ENCODE results near the gene DDX3X.

DNA sequence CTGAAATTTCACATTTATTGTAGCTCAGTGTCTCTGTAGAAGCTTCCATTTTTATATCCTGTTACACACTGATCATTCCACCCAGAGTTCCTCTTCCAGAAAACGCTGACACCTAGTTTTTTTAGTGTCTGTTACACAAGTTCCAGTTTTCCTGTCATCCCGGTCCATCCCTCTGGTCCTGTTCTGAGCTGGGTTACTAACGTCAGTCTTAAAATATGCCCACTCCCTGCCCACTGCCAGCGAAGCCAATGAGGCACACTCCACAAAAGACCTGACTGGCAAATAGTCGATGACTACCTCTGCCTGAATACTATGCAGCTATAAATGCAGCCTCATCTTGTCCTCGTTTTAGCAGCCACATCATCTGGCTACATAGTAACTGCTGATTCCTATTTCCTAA, 30.9 kb upstream of the DDX3X start:
- TF ChIP-seq, protein P1, sequence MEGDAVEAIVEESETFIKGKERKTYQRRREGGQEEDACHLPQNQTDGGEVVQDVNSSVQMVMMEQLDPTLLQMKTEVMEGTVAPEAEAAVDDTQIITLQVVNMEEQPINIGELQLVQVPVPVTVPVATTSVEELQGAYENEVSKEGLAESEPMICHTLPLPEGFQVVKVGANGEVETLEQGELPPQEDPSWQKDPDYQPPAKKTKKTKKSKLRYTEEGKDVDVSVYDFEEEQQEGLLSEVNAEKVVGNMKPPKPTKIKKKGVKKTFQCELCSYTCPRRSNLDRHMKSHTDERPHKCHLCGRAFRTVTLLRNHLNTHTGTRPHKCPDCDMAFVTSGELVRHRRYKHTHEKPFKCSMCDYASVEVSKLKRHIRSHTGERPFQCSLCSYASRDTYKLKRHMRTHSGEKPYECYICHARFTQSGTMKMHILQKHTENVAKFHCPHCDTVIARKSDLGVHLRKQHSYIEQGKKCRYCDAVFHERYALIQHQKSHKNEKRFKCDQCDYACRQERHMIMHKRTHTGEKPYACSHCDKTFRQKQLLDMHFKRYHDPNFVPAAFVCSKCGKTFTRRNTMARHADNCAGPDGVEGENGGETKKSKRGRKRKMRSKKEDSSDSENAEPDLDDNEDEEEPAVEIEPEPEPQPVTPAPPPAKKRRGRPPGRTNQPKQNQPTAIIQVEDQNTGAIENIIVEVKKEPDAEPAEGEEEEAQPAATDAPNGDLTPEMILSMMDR (IDR thresholded peaks at IDR 0.05) = no peak
- TF ChIP-seq EZH2 (IDR thresholded peaks at IDR 0.05; ENCODE audit: borderline replicate concordance, insufficient read depth, low read depth, low read length, poor library complexity, severe bottlenecking) = no peak
